Testis (tissue), 2 donors: Measurements from ENCODE around the gene NTMT2.

Experiments used
- CTCF ChIP-seq, 3 experiments: fragments of 450-650 bp in 2 of 3; fragments of 200-600 bp in 1 of 3; sonication (generic) in 1 of 3; IDR thresholded peaks; one replicate each; pipeline ENCODE4 v1.5.1; 2016 to 2019; ENCODE audit warnings: antibody characterized with exemption in 3 of 3, mild to moderate bottlenecking in 2 of 3, moderate library complexity in 1 of 3
- POLR2A ChIP-seq: fragments of 450-650 bp; IDR thresholded peaks from one replicate; pipeline ENCODE4 v1.6.1; 2017; ENCODE audit warnings: antibody characterized with exemption, mild to moderate bottlenecking, moderate library complexity

GRCh38 chr1:170194451-170194850, 48.7 kb downstream of the NTMT2 start:
- TF ChIP-seq POLR2A = no peak
- TF ChIP-seq CTCF (IDR thresholded peaks at IDR 0.05) = no peak
